Measurements from ENCODE around the gene COL6A1.

The COL6A1 gene

GRCh38 chr21:45988366-45989347, 7.1 kb downstream of the COL6A1 start:
- Histone ChIP-seq H3K4me3 (IDR thresholded peaks at IDR 0.05; ENCODE audit: insufficient read depth, low read depth, low read length) (no peak overlapping the region), H3K79me2 (ENCODE audit: insufficient read depth, low read depth) (no peaks in the 10 kb centered on the region), H3K27me3 (ENCODE audit: insufficient read depth, low read depth) (peaks cover 43% of the 10 kb centered on the region), H3K9ac (no peak overlapping the region), H3K27ac (no peak overlapping the region), H2AFZ (ENCODE audit: low read depth) (no peak overlapping the region), H3K4me2 (no peak overlapping the region), H3K4me1 (ENCODE audit: low read depth, poor library complexity, severe bottlenecking) (no peaks in the 10 kb centered on the region), H4K20me1 (ENCODE audit: insufficient read depth) (no peaks in the 10 kb centered on the region), H3K36me3 (ENCODE audit: insufficient read depth) (no peaks in the 10 kb centered on the region)
- no peak for TF ChIP-seq CTCF (conservative IDR thresholded peaks at IDR 0.05; ENCODE audit: low read depth, low read length)

- no peak for TF ChIP-seq CTCF (conservative IDR thresholded peaks at IDR 0.05; ENCODE audit: low read depth, low read length)
- H3K36me3 ChIP-seq (ENCODE audit: insufficient read depth): no peaks in the 10 kb centered on the region
- H3K4me3 ChIP-seq (IDR thresholded peaks at IDR 0.05; ENCODE audit: insufficient read depth, low read depth, low read length): no peak overlapping the region
- no peak overlapping the region for H3K27ac ChIP-seq
- no peaks in the 10 kb centered on the region for H3K79me2 ChIP-seq (ENCODE audit: insufficient read depth, low read depth)
- no peak overlapping the region for H3K4me2 ChIP-seq
- H4K20me1 ChIP-seq (ENCODE audit: insufficient read depth): no peaks in the 10 kb centered on the region
- no peaks in the 10 kb centered on the region for H3K4me1 ChIP-seq (ENCODE audit: low read depth, poor library complexity, severe bottlenecking)
- no peak overlapping the region for H3K9ac ChIP-seq
- H2AFZ ChIP-seq (ENCODE audit: low read depth): no peak overlapping the region
- H3K27me3 ChIP-seq (ENCODE audit: insufficient read depth, low read depth): peaks cover 52% of the 10 kb centered on the region
Observed at GRCh38 chr21:45989355-45990048, 7.9 kb downstream of the COL6A1 start.

GRCh38 chr21:45990049-45990711, 8.6 kb downstream of the COL6A1 start:
- no peak overlapping the region for H3K4me3 ChIP-seq (IDR thresholded peaks at IDR 0.05; ENCODE audit: insufficient read depth, low read depth, low read length)
- peaks cover 59% of the 10 kb centered on the region for H3K27me3 ChIP-seq (ENCODE audit: insufficient read depth, low read depth)
- H4K20me1 ChIP-seq (ENCODE audit: insufficient read depth): no peaks in the 10 kb centered on the region
- no peaks in the 10 kb centered on the region for H3K4me1 ChIP-seq (ENCODE audit: low read depth, poor library complexity, severe bottlenecking)
- no peak overlapping the region for H3K27ac ChIP-seq
- H3K4me2 ChIP-seq: no peak overlapping the region
- H3K36me3 ChIP-seq (ENCODE audit: insufficient read depth): no peaks in the 10 kb centered on the region
- TF ChIP-seq CTCF (conservative IDR thresholded peaks at IDR 0.05; ENCODE audit: low read depth, low read length): no peak
- H3K9ac ChIP-seq: no peak overlapping the region
- H3K79me2 ChIP-seq (ENCODE audit: insufficient read depth, low read depth): no peaks in the 10 kb centered on the region
- H2AFZ ChIP-seq (ENCODE audit: low read depth): no peak overlapping the region

- Histone ChIP-seq H3K79me2 (ENCODE audit: insufficient read depth, low read depth) (no peaks in the 10 kb centered on the region), H3K27me3 (ENCODE audit: insufficient read depth, low read depth) (peaks cover 66% of the 10 kb centered on the region), H4K20me1 (ENCODE audit: insufficient read depth) (no peaks in the 10 kb centered on the region), H3K36me3 (ENCODE audit: insufficient read depth) (no peaks in the 10 kb centered on the region), H3K4me2 (no peak overlapping the region), H2AFZ (ENCODE audit: low read depth) (no peak overlapping the region), H3K4me1 (ENCODE audit: low read depth, poor library complexity, severe bottlenecking) (no peaks in the 10 kb centered on the region), H3K4me3 (IDR thresholded peaks at IDR 0.05; ENCODE audit: insufficient read depth, low read depth, low read length) (no peak overlapping the region), H3K27ac (no peak overlapping the region), H3K9ac (no peak overlapping the region)
- TF ChIP-seq CTCF (conservative IDR thresholded peaks at IDR 0.05; ENCODE audit: low read depth, low read length): no peak
Observed at GRCh38 chr21:45990741-45991605, 9.4 kb downstream of the COL6A1 start.

All from KMS-11 (cell line).